GM23338 (cell line): Measurements from ENCODE around the gene OR12D2. TPM values are rescaled to one million over a fixed set of nuclear protein-coding genes. Genes with fewer than 3 reads are reported as not detected.

Source experiments
- ATAC-seq: fragments of 200-7000 bp; cut with Tn5 transposase; 3 replicates; pipeline ENCODE4 v1.9.1; 2020
- DNase-seq: peaks from one replicate; pipeline ENCODE4 v3.0.0-alpha.2; 2015; ENCODE audit warnings: low spot score
- H2AFZ ChIP-seq: fragments of 200-600 bp; sonication (generic); 2 replicates; pipeline ENCODE4 v1.8.0; 2016; ENCODE audit warnings: antibody characterized with exemption, mild to moderate bottlenecking, moderate library complexity
- H3F3A ChIP-seq: fragments of 200-600 bp; sonication (generic); replicated peaks from 2 replicates; pipeline ENCODE4 v1.8.0; 2017; ENCODE audit warnings: antibody characterized with exemption, mixed run types, low read depth
- H3K27ac ChIP-seq: fragments of 200-600 bp; sonication (generic); 2 replicates; pipeline ENCODE4 v1.6.1; 2016; ENCODE audit warnings: low read depth
- H3K27me3 ChIP-seq: fragments of 200-600 bp; sonication (generic); 2 replicates; pipeline ENCODE4 v1.8.0; 2016; ENCODE audit warnings: mild to moderate bottlenecking, mixed run types, moderate library complexity; ENCODE audit not compliant: insufficient read depth
- H3K36me3 ChIP-seq: fragments of 200-600 bp; sonication (generic); 2 replicates; pipeline ENCODE4 v1.8.0; 2016; ENCODE audit warnings: mild to moderate bottlenecking; ENCODE audit not compliant: insufficient read depth
- H3K4me1 ChIP-seq: fragments of 200-600 bp; sonication (generic); 2 replicates; pipeline ENCODE4 v1.8.0; 2016; ENCODE audit warnings: mild to moderate bottlenecking, moderate library complexity; ENCODE audit not compliant: insufficient read depth
- H3K4me2 ChIP-seq: fragments of 200-600 bp; sonication (generic); 2 replicates; pipeline ENCODE4 v1.7.1; 2017; ENCODE audit warnings: mixed run types
- H3K4me3 ChIP-seq: fragments of 200-600 bp; sonication (generic); 2 replicates; pipeline ENCODE4 v1.6.1; 2016; ENCODE audit warnings: mixed run types
- H3K79me2 ChIP-seq: fragments of 200-600 bp; sonication (generic); replicated peaks from 2 replicates; pipeline ENCODE4 v1.8.0; 2017; ENCODE audit warnings: mild to moderate bottlenecking; ENCODE audit not compliant: insufficient read depth
- H3K9me2 ChIP-seq: fragments of 200-600 bp; sonication (generic); 2 replicates; pipeline ENCODE4 v1.8.0; 2017; ENCODE audit not compliant: insufficient read depth
- H4K20me1 ChIP-seq: fragments of 200-600 bp; sonication (generic); replicated peaks from 2 replicates; pipeline ENCODE4 v1.8.0; 2017; ENCODE audit warnings: mild to moderate bottlenecking; ENCODE audit not compliant: insufficient read depth
- H3K27ac Mint-ChIP-seq: 2 replicates; pipeline ENCODE4 v1.8.0; 2020; ENCODE audit warnings: inconsistent platforms, mild to moderate bottlenecking, moderate library complexity, mixed read lengths
- H3K27me3 Mint-ChIP-seq: 3 replicates; pipeline ENCODE4 v1.8.0; 2022; ENCODE audit warnings: low read depth, mild to moderate bottlenecking, moderate library complexity, mixed read lengths, inconsistent platforms; ENCODE audit not compliant: insufficient read depth, poor library complexity
- H3K36me3 Mint-ChIP-seq: 3 replicates; pipeline ENCODE4 v1.8.0; 2021; ENCODE audit warnings: low read depth, mild to moderate bottlenecking, inconsistent platforms, moderate library complexity, mixed read lengths
- H3K4me1 Mint-ChIP-seq: 3 replicates; pipeline ENCODE4 v1.8.0; 2020; ENCODE audit warnings: mild to moderate bottlenecking, inconsistent platforms, mixed read lengths
- H3K4me3 Mint-ChIP-seq: 3 replicates; pipeline ENCODE4 v1.8.0; 2021; ENCODE audit warnings: moderate library complexity, mild to moderate bottlenecking, inconsistent platforms, mixed read lengths
- H3K9me3 Mint-ChIP-seq: 3 replicates; pipeline ENCODE4 v1.8.0; 2020; ENCODE audit warnings: moderate library complexity, mild to moderate bottlenecking, inconsistent platforms, mixed read lengths
- CREB1 ChIP-seq: fragments of 250-450 bp; sonication (Bioruptor Pico); IDR thresholded peaks from 2 replicates; pipeline ENCODE4 v1.5.0; 2020; ENCODE audit warnings: low read depth, mild to moderate bottlenecking, moderate library complexity
- ETS1 ChIP-seq: IDR thresholded peaks from 2 replicates; pipeline ENCODE4 v1.6.1; 2016; ENCODE audit warnings: antibody characterized with exemption
- EZH2phosphoT487 ChIP-seq: fragments of 200-600 bp; sonication (generic); IDR thresholded peaks from one replicate; pipeline ENCODE4 v1.8.1; 2018; ENCODE audit warnings: antibody characterized with exemption; ENCODE audit not compliant: unreplicated experiment
- JUNB ChIP-seq: IDR thresholded peaks from one replicate; pipeline ENCODE4 v1.6.1; 2016; ENCODE audit warnings: antibody characterized with exemption; ENCODE audit not compliant: unreplicated experiment
- ZNF331 ChIP-seq: fragments of 250-450 bp; sonication (Bioruptor Pico); IDR thresholded peaks from 2 replicates; pipeline ENCODE4 v1.5.0; 2020; ENCODE audit warnings: low read depth, mild to moderate bottlenecking, moderate library complexity
- polyA plus RNA-seq: library from polyadenylated mRNA; unstranded; fragments of >200 nt; fragmentation: Nextera tagmentation; extraction: Ambion mirVana; gene quantifications from 2 replicates; pipeline ENCODE4 v1.2.1, GENCODE V29; 2016
- total RNA-seq: library from RNA; depleted of rRNA; stranded (reverse); fragments of >200 nt; shearing (Covaris generic); gene quantifications from 2 replicates; pipeline ENCODE4 v1.2.3, GENCODE V29; 2014
- TF ChIP-seq, protein P1 (sequence below): fragments of 250-450 bp; sonication (Bioruptor Pico); IDR thresholded peaks from 2 replicates; pipeline ENCODE4 v1.5.0; 2020; ENCODE audit warnings: mild to moderate bottlenecking, moderate library complexity
- TF ChIP-seq, protein P2 (sequence below), 2 experiments: fragments of 200-600 bp in 1 of 2; sonication (generic) in 1 of 2; conservative IDR thresholded peaks; 2 replicates each; pipeline versions ENCODE4 v1.5.1 to v1.6.1; 2016 to 2017; ENCODE audit warnings: antibody characterized with exemption in 2 of 2, low read depth in 2 of 2, mild to moderate bottlenecking in 2 of 2, moderate library complexity in 1 of 2

OR12D2 gene
- total and polyA plus RNA-seq, 2 experiments from 2014 or later: not detected

GRCh38 chr6:29388533-29388932, 6.9 kb upstream of the OR12D2 start (continued):
- TF ChIP-seq, protein P1, sequence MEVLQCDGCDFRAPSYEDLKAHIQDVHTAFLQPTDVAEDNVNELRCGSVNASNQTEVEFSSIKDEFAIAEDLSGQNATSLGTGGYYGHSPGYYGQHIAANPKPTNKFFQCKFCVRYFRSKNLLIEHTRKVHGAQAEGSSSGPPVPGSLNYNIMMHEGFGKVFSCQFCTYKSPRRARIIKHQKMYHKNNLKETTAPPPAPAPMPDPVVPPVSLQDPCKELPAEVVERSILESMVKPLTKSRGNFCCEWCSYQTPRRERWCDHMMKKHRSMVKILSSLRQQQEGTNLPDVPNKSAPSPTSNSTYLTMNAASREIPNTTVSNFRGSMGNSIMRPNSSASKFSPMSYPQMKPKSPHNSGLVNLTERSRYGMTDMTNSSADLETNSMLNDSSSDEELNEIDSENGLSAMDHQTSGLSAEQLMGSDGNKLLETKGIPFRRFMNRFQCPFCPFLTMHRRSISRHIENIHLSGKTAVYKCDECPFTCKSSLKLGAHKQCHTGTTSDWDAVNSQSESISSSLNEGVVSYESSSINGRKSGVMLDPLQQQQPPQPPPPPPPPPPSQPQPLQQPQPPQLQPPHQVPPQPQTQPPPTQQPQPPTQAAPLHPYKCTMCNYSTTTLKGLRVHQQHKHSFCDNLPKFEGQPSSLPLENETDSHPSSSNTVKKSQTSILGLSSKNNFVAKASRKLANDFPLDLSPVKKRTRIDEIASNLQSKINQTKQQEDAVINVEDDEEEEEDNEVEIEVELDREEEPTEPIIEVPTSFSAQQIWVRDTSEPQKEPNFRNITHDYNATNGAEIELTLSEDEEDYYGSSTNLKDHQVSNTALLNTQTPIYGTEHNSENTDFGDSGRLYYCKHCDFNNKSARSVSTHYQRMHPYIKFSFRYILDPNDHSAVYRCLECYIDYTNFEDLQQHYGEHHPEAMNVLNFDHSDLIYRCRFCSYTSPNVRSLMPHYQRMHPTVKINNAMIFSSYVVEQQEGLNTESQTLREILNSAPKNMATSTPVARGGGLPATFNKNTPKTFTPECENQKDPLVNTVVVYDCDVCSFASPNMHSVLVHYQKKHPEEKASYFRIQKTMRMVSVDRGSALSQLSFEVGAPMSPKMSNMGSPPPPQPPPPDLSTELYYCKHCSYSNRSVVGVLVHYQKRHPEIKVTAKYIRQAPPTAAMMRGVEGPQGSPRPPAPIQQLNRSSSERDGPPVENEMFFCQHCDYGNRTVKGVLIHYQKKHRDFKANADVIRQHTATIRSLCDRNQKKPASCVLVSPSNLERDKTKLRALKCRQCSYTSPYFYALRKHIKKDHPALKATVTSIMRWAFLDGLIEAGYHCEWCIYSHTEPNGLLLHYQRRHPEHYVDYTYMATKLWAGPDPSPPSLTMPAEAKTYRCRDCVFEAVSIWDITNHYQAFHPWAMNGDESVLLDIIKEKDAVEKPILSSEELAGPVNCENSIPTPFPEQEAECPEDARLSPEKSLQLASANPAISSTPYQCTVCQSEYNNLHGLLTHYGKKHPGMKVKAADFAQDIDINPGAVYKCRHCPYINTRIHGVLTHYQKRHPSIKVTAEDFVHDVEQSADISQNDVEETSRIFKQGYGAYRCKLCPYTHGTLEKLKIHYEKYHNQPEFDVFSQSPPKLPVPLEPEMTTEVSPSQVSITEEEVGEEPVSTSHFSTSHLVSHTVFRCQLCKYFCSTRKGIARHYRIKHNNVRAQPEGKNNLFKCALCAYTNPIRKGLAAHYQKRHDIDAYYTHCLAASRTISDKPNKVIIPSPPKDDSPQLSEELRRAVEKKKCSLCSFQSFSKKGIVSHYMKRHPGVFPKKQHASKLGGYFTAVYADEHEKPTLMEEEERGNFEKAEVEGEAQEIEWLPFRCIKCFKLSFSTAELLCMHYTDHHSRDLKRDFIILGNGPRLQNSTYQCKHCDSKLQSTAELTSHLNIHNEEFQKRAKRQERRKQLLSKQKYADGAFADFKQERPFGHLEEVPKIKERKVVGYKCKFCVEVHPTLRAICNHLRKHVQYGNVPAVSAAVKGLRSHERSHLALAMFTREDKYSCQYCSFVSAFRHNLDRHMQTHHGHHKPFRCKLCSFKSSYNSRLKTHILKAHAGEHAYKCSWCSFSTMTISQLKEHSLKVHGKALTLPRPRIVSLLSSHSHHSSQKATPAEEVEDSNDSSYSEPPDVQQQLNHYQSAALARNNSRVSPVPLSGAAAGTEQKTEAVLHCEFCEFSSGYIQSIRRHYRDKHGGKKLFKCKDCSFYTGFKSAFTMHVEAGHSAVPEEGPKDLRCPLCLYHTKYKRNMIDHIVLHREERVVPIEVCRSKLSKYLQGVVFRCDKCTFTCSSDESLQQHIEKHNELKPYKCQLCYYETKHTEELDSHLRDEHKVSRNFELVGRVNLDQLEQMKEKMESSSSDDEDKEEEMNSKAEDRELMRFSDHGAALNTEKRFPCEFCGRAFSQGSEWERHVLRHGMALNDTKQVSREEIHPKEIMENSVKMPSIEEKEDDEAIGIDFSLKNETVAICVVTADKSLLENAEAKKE (CRISPR knock-in tag): no peak

DNA sequence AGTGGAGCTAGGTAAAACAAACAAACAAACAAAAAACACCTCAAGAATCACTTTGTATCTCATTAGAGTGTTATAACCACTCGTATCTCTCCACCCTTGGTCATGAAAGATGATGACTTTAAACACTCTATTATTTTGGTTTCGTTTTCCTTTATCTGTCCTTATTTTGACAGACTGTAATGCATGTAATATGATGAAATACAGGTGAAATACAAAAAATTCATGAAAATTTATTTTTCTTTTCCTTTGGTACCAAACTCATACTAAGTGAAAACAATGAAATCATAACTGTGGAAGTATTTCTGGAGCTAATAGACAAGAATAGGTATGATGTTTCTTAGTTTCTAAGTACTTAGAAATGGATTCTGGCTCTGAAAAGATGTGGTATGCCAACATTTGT, 4.1 kb downstream of the OR12D2 start:
- Histone ChIP-seq H3F3A (no peaks in the 10 kb centered on the region), H3K36me3 (no peaks in the 10 kb centered on the region), H3K4me1 (no peaks in the 10 kb centered on the region), H4K20me1 (no peaks in the 10 kb centered on the region), H3K79me2 (no peaks in the 10 kb centered on the region), H3K9me2 (peaks cover 2% of the 10 kb centered on the region; the same call in 1 of the 2 replicates), H3K4me2 (no peak overlapping the region), H2AFZ (no peak overlapping the region; the same call in 1 of the 2 replicates), H3K27ac (no peak overlapping the region), H3K27me3 (no peaks in the 10 kb centered on the region), H3K4me3 (no peak overlapping the region)
- ATAC-seq (no peak), DNase-seq (no peak)
- Mint-ChIP-seq H3K27ac (no peak overlapping the region), H3K36me3 (no peaks in the 10 kb centered on the region), H3K27me3 (peaks cover 2% of the 10 kb centered on the region), H3K9me3 (no peaks in the 10 kb centered on the region), H3K4me3 (no peak overlapping the region), H3K4me1 (peaks cover 4% of the 10 kb centered on the region)
- TF ChIP-seq ZNF331 (CRISPR knock-in tag) (no peak), JUNB (no peak), CREB1 (no peak), ETS1 (no peak), EZH2phosphoT487 (no peak)
- TF ChIP-seq, protein P2, sequence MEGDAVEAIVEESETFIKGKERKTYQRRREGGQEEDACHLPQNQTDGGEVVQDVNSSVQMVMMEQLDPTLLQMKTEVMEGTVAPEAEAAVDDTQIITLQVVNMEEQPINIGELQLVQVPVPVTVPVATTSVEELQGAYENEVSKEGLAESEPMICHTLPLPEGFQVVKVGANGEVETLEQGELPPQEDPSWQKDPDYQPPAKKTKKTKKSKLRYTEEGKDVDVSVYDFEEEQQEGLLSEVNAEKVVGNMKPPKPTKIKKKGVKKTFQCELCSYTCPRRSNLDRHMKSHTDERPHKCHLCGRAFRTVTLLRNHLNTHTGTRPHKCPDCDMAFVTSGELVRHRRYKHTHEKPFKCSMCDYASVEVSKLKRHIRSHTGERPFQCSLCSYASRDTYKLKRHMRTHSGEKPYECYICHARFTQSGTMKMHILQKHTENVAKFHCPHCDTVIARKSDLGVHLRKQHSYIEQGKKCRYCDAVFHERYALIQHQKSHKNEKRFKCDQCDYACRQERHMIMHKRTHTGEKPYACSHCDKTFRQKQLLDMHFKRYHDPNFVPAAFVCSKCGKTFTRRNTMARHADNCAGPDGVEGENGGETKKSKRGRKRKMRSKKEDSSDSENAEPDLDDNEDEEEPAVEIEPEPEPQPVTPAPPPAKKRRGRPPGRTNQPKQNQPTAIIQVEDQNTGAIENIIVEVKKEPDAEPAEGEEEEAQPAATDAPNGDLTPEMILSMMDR (conservative IDR thresholded peaks at IDR 0.05; ENCODE audit: low read depth in 2 of 2): no peak
